NCI-H1092 treated with DMSO at 0.1 percent for 48 hours (cell line): ENCODE measurements around the gene CDY2A.
"Not testable (repeated sequence)": the region's sequence is repeated elsewhere in the genome, so short reads cannot be mapped to it uniquely, and the experiment has no call there.

Experiments
- DNase-seq: peaks from one replicate; lab custom pipeline; 2025; lab: John Stamatoyannopoulos, UW

Gene CDY2A, protein sequence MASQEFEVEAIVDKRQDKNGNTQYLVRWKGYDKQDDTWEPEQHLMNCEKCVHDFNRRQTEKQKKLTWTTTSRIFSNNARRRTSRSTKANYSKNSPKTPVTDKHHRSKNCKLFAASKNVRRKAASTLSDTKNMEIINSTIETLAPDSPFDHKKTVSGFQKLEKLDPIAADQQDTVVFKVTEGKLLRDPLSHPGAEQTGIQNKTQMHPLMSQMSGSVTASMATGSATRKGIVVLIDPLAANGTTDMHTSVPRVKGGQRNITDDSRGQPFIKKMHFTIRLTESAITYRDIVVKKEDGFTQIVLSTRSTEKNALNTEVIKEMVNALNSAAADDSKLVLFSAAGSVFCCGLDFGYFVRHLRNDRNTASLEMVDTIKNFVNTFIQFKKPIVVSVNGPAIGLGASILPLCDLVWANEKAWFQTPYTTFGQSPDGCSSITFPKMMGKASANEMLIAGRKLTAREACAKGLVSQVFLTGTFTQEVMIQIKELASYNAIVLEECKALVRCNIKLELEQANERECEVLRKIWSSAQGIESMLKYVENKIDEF

DNA sequence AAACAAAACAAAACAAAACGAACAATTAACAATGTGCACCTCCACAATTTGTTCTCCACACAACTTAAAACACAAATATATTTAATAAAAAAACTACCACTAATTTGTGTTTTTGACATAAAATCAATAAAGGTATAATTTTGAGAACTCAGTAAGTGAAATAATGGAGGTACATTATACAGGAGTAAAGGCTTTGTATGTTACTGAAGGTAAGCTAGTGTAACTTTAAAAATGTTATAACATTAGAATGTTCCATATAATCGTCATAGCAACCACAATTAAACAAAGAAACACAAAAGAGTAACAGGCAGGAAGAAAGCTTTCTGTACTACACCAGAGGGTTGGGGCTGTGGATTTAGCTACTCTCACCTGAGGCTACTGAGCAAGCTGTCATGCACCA is at the start of gene CDY2A:
Gene CDY2A, plus strand, starts transcription at position 301 of the 400 bp plus-strand sequence. CDS start 328 bp downstream, outside the sequence.
- not testable (repeated sequence) for DNase-seq

DNA sequence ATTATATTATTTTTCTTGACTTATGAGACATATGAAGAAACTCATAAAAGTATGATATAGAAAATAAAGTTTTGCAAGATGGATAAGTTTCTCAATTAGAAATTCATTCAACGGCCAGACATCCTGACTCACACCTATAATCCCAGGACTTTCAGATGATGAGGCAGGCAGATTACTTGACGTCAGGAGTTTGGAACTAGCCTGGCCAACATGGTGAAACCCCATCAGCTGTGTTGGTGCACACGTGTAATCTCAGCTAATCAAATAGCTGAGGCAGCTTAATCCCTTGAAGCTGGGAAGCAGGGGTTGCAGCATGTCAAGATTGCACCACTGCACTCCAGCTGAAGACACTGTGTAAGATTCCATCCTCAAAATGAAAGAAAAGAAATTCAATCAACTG is 28.0 kb upstream of the CDY2A start:
- DNase-seq: not testable (repeated sequence)

DNA sequence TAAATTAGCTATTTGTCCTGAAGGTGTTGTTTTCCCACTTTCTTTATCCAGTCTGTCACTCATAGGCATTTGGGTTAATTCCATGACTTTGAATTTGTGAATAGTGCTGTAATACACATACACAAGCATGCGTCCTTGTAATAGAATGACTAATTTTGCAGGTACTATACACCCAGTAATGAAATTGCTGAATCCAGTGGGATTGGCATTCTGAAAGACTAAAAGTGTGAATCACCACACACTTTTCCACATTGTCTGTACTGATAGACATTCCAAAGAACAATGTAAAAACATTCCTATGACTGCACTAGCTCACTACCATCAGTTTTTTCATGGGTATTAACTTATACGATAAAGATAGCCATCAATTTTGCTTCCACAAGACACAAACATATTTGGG is 27.3 kb upstream of the CDY2A start:
- DNase-seq: not testable (repeated sequence)

DNA sequence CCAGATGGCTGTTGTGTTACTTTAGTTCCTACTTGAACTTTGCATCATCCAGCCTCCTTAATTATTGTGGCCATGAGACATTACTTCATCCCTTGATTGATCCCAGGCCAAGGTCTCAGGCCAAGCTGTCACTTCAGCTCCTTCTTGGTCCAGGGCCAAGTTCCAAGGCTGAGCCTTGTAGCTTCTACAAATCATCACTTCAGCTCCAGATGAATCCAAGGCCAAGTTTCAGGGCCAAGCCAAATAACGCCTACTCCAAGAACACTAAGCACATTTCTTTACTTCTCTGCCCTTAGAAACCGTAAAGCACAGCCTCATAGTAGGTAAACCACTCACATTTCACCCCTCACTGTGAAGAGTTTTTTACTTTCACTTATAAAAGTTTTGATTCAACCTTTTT is 1.7 kb upstream of the CDY2A start:
- DNase-seq: not testable (repeated sequence)

DNA sequence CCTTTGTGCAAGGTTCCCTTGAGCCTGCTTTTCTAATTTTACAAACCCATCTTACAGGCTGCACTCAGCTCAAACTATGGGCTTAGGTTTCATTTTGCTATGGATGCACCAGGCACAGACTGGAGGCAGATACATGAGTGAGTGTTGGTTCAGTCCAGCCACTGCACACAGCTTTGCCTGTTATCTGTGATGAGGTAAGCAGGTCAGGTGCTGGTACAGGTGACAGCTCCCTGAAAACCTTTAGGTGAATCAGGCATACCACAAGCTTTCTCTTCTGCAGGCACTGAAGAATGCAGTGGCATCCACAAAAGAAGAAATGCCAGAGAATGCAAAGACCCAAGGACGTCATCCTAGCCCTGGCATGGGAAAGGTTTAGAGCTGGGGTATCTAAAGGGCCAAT is 3.3 kb downstream of the CDY2A start:
- DNase-seq: not testable (repeated sequence)

DNA sequence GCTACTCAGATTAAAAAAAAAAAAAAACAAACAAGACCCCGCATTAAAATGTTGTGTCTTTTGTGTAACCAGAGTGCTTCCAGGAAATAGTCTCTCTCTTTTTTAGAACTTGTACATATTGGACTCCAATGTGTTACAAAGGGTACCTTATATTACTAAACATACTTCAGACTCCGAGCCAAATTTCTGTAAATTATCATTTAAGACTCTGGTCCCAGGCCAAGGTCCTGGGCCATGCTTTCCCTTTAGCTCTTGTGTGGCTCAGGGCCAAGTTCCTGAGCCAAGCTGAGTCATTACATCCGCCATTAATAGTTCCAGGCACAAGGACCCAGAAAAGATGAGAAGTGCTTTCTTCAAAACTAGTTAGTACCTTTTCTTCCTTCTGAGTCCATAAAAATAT is 4.6 kb downstream of the CDY2A start:
- DNase-seq: not testable (repeated sequence)

DNA sequence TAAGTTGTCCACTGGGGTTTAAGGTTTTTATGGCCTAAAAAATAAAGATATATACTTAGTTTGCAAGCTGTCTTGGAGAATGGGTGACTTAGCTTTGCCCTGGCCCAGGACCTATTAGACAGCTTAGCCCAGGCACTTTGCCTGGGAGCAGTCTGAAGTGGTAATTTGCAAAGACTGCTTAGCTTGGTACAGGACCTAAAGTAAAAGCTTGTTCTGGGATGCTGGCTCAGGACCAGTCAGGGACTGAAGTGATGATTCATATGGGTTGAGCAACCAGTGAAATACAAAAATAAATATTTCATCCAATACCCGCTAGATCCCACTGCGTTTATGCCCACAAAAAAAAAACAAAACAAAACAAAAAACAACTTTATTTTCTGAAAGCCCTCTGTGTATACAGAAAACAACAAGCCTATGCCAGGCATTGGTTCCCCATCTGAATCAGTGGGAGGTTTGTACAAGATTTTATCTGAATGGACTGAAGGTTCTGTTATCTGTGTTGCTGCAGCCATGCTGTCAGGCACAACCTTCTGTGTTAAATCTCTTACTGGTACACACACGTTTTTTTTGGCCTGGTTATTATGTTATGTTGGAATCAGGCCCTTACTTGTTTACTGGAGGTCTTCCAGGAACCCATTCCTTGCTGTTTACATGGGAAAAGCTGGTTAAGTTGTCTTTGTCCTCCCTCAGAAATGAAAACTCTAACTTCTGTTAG is 8.7 kb downstream of the CDY2A start:
- not testable (repeated sequence) for DNase-seq

DNA sequence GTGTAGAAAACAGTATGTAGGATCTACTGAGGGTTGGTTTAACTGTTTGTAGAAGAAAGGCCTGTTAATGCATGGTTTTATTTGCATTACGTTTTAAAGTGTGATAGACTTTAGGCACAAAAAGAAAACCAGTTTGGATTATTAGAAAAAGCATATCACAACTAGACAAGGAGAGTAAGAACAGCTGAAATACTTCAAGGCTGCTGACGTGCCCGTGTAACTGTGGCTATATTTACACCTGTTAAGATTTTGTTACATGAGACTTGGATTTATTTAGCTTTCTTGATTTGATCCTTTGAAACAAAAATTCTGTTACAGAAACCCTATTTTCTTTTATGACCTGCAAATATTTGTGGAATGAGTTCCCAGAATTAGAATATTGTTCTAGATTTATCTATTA is 9.3 kb downstream of the CDY2A start:
- DNase-seq: not testable (repeated sequence)

DNA sequence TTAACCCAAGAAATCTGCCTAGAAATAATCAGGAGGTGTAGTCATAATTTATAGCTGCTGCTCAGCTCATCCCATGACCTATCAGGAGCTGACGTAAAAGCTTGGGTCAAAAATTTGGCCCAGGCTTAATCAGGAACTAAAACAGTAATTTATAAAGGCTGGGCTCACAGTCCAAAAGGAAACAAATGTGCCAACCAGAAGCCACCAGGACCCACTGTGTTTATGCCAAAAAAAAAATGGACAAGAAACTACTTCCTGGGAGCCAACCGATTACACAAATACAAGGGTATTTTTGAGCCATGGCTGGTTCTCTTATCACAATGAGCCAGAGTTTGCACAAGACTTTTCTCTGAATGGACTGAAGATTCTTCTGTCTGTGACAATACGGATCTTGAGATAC is 19.4 kb downstream of the CDY2A start:
- DNase-seq: not testable (repeated sequence)

DNA sequence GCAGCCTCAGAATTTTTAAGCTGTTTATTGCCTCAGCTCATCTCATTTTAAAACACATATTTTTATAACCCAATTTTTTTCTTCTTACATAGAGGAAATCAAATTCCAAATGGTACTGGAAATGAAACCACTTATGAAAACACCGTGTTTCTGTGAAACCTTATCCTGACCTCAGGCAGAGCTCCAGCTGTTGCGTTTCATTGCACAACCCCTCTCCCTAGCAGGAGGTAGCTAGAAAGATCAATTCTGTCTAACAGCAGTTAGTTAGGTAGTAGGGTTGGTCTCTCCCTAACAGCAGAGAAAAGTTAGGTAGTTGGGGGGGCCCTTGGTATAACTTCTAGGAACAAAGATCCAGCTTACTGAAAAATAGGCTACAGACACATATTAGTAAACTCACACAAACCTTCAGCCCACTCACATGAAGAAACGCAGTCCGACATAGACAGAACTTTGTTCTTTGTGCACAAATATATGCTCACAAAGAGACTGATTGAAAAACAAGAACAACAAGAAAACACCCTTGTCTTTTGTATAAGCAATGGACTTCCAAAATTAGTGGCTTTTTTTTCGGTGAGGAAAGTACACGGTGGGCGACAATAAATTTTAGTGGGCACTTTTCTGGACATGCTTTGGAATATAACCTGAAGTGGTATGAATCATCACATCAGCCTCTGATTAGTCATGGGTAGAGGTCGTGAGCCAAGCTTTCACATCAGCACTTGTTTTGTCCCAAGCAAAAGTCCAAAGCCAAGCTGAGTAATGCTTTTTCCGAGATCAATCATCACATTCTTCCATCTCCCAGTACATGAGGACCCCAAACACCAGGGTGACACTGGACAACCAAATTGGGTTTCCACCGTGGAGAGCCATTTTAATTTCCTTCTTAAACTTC is 22.8 kb downstream of the CDY2A start:
- DNase-seq: not testable (repeated sequence)

DNA sequence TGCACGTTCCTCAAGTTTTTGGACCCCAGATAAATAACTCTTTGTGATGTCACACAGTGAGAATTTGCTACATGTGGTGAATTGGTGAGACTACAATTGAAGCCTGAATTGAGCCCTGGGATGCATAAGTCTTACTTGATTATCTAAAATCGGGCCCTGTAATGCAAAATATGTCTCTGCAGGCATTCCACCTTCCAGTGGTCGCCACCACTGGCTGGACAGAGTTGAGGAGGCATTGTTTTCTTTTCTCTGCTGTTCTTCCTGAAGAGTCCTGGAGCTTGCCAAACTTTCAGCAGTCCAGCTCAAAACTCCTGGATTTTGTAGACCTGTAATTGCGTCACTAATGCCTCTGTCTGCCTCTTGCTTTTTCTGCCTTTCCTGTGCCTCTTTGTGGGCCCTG is 23.5 kb downstream of the CDY2A start:
- DNase-seq: not testable (repeated sequence)

DNA sequence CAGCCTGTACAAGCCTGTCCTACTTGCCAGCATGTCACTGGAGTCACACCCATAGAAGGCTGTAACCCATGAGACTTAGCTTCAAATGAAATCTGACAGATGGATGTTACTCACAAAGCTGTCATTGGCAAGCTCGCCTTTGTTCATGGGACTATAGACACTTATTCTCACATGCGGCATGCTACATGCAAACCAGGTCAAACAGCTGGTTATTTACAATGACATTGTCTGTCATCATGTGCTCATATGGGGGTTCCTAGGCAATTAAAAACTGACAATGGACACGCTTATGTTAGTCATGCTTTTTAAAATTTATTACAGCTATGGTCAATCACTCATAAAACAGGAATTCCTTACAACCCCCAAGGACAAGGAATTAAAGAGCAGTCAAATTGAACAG is 30.9 kb downstream of the CDY2A start:
- not testable (repeated sequence) for DNase-seq

DNA sequence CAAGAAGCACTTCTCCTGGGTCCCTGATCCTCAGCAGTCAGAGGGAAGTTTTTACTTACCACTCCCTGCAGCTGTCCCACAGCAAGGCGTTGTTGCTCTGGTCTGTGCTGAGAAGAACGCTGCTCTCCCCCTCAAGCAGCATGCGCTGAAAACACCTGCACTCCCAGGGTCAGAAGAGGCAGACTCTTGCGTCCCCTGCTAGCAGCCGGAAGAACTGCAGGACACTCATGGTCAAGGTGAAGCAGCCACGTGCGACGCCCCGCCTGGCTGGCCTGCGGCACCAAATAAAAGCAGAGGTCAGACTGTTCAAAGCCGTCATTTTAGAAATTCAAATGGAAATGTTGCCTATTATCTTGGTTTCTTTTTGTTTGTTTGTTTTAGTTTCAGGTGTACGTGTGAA is 47.9 kb downstream of the CDY2A start:
- DNase-seq: not testable (repeated sequence)
